Fibroblast of the aortic adventitia (primary cell): ENCODE data around the gene AMIGO2. TPM values are rescaled to one million over a fixed set of nuclear protein-coding genes. Genes with fewer than 3 reads are reported as not detected.

Source experiments
- DNase-seq: peaks from one replicate; pipeline ENCODE4 v3.0.0-alpha.2; 2010; ENCODE audit warnings: low read depth
- H3K4me3 ChIP-seq: 2 replicates; pipeline ENCODE4 v1.5.1; 2011; ENCODE audit warnings: low read depth, mild to moderate bottlenecking, control low read depth, low read length, moderate library complexity
- CTCF ChIP-seq: IDR thresholded peaks from 2 replicates; pipeline ENCODE4 v1.5.1; 2011; ENCODE audit warnings: mild to moderate bottlenecking, low read length, control low read depth, inconsistent platforms; ENCODE audit not compliant: insufficient read depth
- total RNA-seq: library from RNA; depleted of rRNA; stranded (reverse); fragments of >200 nt; gene quantifications from 2 replicates; pipeline ENCODE4 v1.2.3, GENCODE V29; 2012; ENCODE audit warnings: low replicate concordance

The AMIGO2 gene
- total RNA-seq, 1 donor: 3.7 TPM

DNA sequence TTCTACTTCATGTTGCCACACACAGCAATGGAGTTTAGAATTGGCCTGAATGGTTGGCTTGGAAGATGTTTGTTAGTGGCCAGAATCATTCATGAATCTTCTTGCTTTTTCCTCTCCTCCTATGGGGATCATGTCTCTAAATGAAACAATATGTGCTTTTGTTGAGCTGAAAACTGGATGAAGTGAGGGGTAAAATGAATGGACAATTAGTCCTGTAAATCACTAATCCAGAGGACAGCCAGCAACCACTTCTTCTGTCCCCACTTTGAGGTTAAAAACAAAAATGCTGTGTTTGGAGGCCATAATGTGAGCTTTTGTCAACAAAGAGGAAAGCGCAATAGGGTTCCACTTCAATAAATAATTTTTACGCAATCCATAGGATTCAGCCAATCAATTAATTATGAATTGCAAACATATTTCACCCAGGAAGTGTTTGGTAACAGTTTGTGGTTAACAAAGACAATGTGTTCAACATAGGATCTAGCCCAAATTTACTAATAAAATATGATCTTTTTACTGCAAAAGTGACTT is 30.3 kb upstream of the AMIGO2 start:
- no peak for TF ChIP-seq CTCF
- DNase-seq: no peak
- H3K4me3 ChIP-seq: no peak overlapping the region

DNA sequence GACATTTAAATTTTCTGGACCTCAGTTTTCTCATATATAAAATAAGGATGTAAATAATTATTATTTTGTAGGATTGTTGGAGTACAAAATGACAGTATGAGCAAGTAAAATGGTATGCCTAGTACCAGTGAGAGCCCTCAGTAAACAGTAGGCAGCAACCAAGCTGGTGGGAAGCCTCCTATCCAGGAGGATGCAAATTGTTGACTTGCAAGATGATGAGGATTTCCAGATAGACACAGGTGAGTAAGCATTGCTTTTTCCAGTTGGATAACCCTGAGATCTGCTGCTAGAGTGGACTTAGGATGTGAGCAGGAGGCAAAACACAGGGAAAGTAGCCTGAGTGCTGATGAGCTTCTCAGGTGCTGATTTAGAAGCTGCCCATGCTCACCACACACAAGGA is 28.2 kb upstream of the AMIGO2 start:
- no peak for TF ChIP-seq CTCF
- DNase-seq: no peak
- no peak overlapping the region for H3K4me3 ChIP-seq

- no peak overlapping the region for H3K4me3 ChIP-seq
- DNase-seq: no peak
- TF ChIP-seq CTCF: no peak
These were observed 27.7 kb upstream of the AMIGO2 start for GRCh38 chr12:47107446-47107845.

- no peak for TF ChIP-seq CTCF
- no peak for DNase-seq
- H3K4me3 ChIP-seq: no peak overlapping the region
These were observed 26.3 kb upstream of the AMIGO2 start for GRCh38 chr12:47105914-47106674.

DNA sequence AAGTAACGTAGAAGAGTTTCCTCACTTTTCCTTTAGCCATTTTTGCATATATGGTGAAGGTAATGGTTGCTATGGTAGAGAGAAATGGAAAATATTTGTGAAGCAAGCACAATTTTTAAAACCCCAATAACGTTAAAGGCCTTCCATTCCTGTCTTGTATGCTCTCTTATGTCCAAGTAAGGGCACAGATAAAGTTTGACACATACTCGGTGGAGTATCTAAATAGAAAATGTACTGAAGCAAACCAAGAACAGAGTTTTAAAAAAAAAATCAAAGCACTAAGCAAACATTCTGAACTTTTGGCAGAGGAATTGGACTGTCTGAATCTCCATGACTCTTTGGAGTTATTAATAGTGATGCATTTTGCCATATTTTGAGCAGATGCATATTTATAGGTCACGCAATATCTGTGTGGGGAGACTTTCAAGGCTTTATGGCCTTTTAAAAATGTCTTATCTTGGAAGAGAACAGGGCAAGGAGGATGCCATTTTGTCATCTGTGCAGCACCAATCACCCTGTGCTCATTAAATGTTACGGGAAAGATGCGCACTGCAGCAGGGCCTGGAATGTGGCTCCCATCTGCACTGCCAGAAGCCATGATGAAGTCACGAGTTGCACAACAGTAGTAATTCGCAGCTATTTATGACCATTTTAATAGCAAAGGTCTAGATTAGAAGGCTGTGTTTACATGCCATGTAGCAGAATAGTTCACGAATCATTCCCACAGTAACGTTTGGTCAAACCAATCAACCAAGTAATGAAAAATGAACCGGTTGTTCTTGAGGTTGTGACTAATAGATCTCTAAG is 23.3 kb upstream of the AMIGO2 start:
- H3K4me3 ChIP-seq: no peak overlapping the region
- peak; percentile 78 for DNase-seq
- no peak for TF ChIP-seq CTCF

DNA sequence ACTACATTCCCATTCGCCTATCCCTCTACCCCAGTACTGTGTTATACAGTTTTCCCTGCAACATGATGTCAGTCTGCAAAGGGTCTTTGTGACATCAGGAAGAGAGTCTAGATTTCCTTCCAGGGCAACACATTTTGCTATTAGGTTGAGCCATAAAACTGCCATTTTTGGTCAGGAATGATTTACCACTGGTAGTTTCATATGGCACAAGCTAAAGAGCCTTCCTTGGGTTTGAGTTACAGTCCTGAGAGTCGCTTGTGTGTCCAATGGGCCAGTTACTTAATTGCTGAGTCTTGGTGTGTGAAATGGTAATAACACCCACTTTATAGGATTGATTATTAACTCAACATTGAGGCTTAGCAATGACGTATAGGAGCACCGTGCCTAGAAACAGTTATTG is 22.6 kb upstream of the AMIGO2 start:
- DNase-seq: no peak
- no peak overlapping the region for H3K4me3 ChIP-seq
- no peak for TF ChIP-seq CTCF
